HepG2 (cell line): ENCODE results near the gene PKLR. TPM values are rescaled to one million over a fixed set of nuclear protein-coding genes. Genes with fewer than 3 reads are reported as not detected.

Experiments used
- AGO2 ChIP-seq: fragments of 200-400 bp; formaldehyde crosslinking; optimal IDR thresholded peaks from 2 replicates; pipeline ENCODE3; 2017; ENCODE audit warnings: mild to moderate bottlenecking, low read depth, low read length, moderate library complexity
- HNRNPL ChIP-seq: fragments of 200-400 bp; formaldehyde crosslinking; IDR thresholded peaks from 2 replicates; pipeline ENCODE4 v1.6.1; 2017; ENCODE audit warnings: mild to moderate bottlenecking, low read depth, low read length
- NFYC ChIP-seq: IDR thresholded peaks from 2 replicates; pipeline ENCODE4 v1.6.1; 2016; ENCODE audit warnings: missing genetic modification reagents, missing compliant biosample characterization
- PHF5A ChIP-seq: IDR thresholded peaks from one replicate; pipeline ENCODE4 v1.6.1; 2018; ENCODE audit warnings: low read depth, missing genetic modification reagents; ENCODE audit not compliant: unreplicated experiment
- RARG ChIP-seq: sonication (generic); formaldehyde crosslinking; IDR thresholded peaks from 2 replicates; pipeline ENCODE4 v1.4.0; 2020; ENCODE audit warnings: low read depth, mild to moderate bottlenecking, missing genetic modification reagents
- RORA ChIP-seq: sonication (generic); formaldehyde crosslinking; IDR thresholded peaks from 2 replicates; pipeline ENCODE4 v1.5.0; 2020; ENCODE audit warnings: mild to moderate bottlenecking, missing genetic modification reagents, moderate library complexity
- SIX1 ChIP-seq: sonication (generic); formaldehyde crosslinking; IDR thresholded peaks from 2 replicates; pipeline ENCODE4 v1.4.0; 2020; ENCODE audit warnings: missing genetic modification reagents, borderline replicate concordance
- SPEN ChIP-seq: sonication (generic); formaldehyde crosslinking; IDR thresholded peaks from 2 replicates; pipeline ENCODE4 v1.5.1; 2020; ENCODE audit warnings: low read depth, mild to moderate bottlenecking, missing genetic modification reagents
- ZNF251 ChIP-seq: sonication (generic); formaldehyde crosslinking; IDR thresholded peaks from 2 replicates; pipeline ENCODE4 v1.9.0; 2021; ENCODE audit warnings: mild to moderate bottlenecking, missing genetic modification reagents
- ZNF672 ChIP-seq: sonication (generic); formaldehyde crosslinking; IDR thresholded peaks from 2 replicates; pipeline ENCODE4 v1.8.1; 2022; ENCODE audit warnings: missing genetic modification reagents
- ZNF768 ChIP-seq: sonication (generic); formaldehyde crosslinking; IDR thresholded peaks from 2 replicates; pipeline ENCODE4 v1.4.0; 2020; ENCODE audit warnings: missing genetic modification reagents
- polyA plus RNA-seq, 8 experiments: library from polyadenylated mRNA; depleted of rRNA in 3 of 8; stranded (reverse) in 7 of 8; unstranded in 1 of 8; fragments of >200 nt; fragmentation: Illumina TruSeq in 4 of 8; extraction: Trizol in 4 of 8; gene quantifications; 2 replicates each; pipeline versions ENCODE4 v1.2.1 to v1.2.3, GENCODE V29; 2011 to 2016; ENCODE audit warnings: low read depth in 4 of 8, missing spikeins in 1 of 8, mixed read lengths in 1 of 8; ENCODE audit not compliant: insufficient read depth in 1 of 8
- total RNA-seq, 5 experiments: library from RNA; depleted of rRNA; stranded (reverse); fragments of >200 nt; fragmentation: Illumina TruSeq; extraction: Trizol; gene quantifications; 2 replicates each; pipeline ENCODE4 v1.2.3, GENCODE V29; 2016; ENCODE audit warnings: low read depth in 1 of 5
- TF ChIP-seq, protein P1 (sequence below): sonication (generic); IDR thresholded peaks from 2 replicates; pipeline ENCODE4 v1.6.1; 2016; ENCODE audit warnings: low read depth, borderline replicate concordance
- TF ChIP-seq, protein P2 (sequence below): sonication (generic); formaldehyde crosslinking; conservative IDR thresholded peaks from 2 replicates; pipeline ENCODE4 v1.4.0; 2020; ENCODE audit warnings: mild to moderate bottlenecking, missing genetic modification reagents, moderate library complexity
- TF ChIP-seq, protein P3 (sequence below): sonication (generic); formaldehyde crosslinking; IDR thresholded peaks from 2 replicates; pipeline ENCODE4 v1.8.1; 2022; ENCODE audit warnings: low read depth, mild to moderate bottlenecking, missing genetic modification reagents
- TF ChIP-seq, protein P4 (sequence below): sonication (generic); formaldehyde crosslinking; IDR thresholded peaks from 2 replicates; pipeline ENCODE4 v1.4.0; 2020; ENCODE audit warnings: mild to moderate bottlenecking, missing genetic modification reagents
- TF ChIP-seq, protein P5 (sequence below): sonication (generic); formaldehyde crosslinking; IDR thresholded peaks from 2 replicates; pipeline ENCODE4 v1.4.0; 2020; ENCODE audit warnings: missing genetic modification reagents
- TF ChIP-seq, protein P6 (sequence below): sonication (generic); formaldehyde crosslinking; IDR thresholded peaks from 2 replicates; pipeline ENCODE4 v1.8.0; 2023; ENCODE audit warnings: mild to moderate bottlenecking, missing genetic modification reagents

The PKLR gene
- total and polyA plus RNA-seq, 2 of the 13 experiments (the other 11 are each of a cell fraction or from before 2014, with no cell fraction given): 10.3 to 29.3 TPM

GRCh38 chr1:155285631-155286044, 15.6 kb downstream of the PKLR start (continued):
- TF ChIP-seq PHF5A (no peak), ZNF768 (CRISPR knock-in tag) (no peak), AGO2 (peak; percentile 24), RARG (CRISPR knock-in tag) (no peak), NFYC (no peak), SPEN (CRISPR knock-in tag) (peak; percentile 45; the same call in 1 of the 2 replicates), RORA (no peak), HNRNPL (no peak), ZNF672 (CRISPR knock-in tag) (no peak), SIX1 (CRISPR knock-in tag) (no peak), ZNF251 (CRISPR knock-in tag) (no peak)
- TF ChIP-seq, protein P1, sequence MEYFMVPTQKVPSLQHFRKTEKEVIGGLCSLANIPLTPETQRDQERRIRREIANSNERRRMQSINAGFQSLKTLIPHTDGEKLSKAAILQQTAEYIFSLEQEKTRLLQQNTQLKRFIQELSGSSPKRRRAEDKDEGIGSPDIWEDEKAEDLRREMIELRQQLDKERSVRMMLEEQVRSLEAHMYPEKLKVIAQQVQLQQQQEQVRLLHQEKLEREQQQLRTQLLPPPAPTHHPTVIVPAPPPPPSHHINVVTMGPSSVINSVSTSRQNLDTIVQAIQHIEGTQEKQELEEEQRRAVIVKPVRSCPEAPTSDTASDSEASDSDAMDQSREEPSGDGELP: no peak
- TF ChIP-seq, protein P2, sequence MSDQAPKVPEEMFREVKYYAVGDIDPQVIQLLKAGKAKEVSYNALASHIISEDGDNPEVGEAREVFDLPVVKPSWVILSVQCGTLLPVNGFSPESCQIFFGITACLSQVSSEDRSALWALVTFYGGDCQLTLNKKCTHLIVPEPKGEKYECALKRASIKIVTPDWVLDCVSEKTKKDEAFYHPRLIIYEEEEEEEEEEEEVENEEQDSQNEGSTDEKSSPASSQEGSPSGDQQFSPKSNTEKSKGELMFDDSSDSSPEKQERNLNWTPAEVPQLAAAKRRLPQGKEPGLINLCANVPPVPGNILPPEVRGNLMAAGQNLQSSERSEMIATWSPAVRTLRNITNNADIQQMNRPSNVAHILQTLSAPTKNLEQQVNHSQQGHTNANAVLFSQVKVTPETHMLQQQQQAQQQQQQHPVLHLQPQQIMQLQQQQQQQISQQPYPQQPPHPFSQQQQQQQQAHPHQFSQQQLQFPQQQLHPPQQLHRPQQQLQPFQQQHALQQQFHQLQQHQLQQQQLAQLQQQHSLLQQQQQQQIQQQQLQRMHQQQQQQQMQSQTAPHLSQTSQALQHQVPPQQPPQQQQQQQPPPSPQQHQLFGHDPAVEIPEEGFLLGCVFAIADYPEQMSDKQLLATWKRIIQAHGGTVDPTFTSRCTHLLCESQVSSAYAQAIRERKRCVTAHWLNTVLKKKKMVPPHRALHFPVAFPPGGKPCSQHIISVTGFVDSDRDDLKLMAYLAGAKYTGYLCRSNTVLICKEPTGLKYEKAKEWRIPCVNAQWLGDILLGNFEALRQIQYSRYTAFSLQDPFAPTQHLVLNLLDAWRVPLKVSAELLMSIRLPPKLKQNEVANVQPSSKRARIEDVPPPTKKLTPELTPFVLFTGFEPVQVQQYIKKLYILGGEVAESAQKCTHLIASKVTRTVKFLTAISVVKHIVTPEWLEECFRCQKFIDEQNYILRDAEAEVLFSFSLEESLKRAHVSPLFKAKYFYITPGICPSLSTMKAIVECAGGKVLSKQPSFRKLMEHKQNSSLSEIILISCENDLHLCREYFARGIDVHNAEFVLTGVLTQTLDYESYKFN (CRISPR knock-in tag): peak; percentile 53
- TF ChIP-seq, protein P3, sequence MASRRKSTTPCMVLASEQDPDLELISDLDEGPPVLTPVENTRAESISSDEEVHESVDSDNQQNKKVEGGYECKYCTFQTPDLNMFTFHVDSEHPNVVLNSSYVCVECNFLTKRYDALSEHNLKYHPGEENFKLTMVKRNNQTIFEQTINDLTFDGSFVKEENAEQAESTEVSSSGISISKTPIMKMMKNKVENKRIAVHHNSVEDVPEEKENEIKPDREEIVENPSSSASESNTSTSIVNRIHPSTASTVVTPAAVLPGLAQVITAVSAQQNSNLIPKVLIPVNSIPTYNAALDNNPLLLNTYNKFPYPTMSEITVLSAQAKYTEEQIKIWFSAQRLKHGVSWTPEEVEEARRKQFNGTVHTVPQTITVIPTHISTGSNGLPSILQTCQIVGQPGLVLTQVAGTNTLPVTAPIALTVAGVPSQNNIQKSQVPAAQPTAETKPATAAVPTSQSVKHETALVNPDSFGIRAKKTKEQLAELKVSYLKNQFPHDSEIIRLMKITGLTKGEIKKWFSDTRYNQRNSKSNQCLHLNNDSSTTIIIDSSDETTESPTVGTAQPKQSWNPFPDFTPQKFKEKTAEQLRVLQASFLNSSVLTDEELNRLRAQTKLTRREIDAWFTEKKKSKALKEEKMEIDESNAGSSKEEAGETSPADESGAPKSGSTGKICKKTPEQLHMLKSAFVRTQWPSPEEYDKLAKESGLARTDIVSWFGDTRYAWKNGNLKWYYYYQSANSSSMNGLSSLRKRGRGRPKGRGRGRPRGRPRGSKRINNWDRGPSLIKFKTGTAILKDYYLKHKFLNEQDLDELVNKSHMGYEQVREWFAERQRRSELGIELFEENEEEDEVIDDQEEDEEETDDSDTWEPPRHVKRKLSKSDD (CRISPR knock-in tag): peak; percentile 39; the same call in 1 of the 2 replicates
- TF ChIP-seq, protein P4, sequence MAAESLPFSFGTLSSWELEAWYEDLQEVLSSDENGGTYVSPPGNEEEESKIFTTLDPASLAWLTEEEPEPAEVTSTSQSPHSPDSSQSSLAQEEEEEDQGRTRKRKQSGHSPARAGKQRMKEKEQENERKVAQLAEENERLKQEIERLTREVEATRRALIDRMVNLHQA (CRISPR knock-in tag): no peak
- TF ChIP-seq, protein P5, sequence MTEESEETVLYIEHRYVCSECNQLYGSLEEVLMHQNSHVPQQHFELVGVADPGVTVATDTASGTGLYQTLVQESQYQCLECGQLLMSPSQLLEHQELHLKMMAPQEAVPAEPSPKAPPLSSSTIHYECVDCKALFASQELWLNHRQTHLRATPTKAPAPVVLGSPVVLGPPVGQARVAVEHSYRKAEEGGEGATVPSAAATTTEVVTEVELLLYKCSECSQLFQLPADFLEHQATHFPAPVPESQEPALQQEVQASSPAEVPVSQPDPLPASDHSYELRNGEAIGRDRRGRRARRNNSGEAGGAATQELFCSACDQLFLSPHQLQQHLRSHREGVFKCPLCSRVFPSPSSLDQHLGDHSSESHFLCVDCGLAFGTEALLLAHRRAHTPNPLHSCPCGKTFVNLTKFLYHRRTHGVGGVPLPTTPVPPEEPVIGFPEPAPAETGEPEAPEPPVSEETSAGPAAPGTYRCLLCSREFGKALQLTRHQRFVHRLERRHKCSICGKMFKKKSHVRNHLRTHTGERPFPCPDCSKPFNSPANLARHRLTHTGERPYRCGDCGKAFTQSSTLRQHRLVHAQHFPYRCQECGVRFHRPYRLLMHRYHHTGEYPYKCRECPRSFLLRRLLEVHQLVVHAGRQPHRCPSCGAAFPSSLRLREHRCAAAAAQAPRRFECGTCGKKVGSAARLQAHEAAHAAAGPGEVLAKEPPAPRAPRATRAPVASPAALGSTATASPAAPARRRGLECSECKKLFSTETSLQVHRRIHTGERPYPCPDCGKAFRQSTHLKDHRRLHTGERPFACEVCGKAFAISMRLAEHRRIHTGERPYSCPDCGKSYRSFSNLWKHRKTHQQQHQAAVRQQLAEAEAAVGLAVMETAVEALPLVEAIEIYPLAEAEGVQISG (CRISPR knock-in tag): peak; percentile 40; the same call in 1 of the 2 replicates
- TF ChIP-seq, protein P6, sequence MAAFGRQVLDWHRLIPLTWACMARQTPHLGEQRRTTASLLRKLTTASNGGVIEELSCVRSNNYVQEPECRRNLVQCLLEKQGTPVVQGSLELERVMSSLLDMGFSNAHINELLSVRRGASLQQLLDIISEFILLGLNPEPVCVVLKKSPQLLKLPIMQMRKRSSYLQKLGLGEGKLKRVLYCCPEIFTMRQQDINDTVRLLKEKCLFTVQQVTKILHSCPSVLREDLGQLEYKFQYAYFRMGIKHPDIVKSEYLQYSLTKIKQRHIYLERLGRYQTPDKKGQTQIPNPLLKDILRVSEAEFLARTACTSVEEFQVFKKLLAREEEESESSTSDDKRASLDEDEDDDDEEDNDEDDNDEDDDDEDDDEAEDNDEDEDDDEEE: no peak
